OCI-M2 (cell line): ENCODE results near the gene SRSF4.
"Not testable (repeated sequence)": the region's sequence is repeated elsewhere in the genome, so short reads cannot be mapped to it uniquely, and the experiment has no call there.

Source experiments
- DNase-seq: peaks from one replicate; lab custom pipeline; 2025; ENCODE audit not compliant: unreplicated experiment; lab: John Stamatoyannopoulos, UW

SRSF4 gene

GRCh38 chr1:29181413-29182225 lies at the start of gene SRSF4:
Gene SRSF4 (minus strand): TSS chr1:29181900. CDS start chr1:29181752, 148 bp downstream.
- DNase-seq = peak; percentile 80

GRCh38 chr1:29230553-29231378 lies 49.1 kb upstream of the SRSF4 start, which contains the start of gene MECR:
Gene MECR (minus strand): TSS chr1:29230934. CDS start chr1:29230906, 28 bp downstream.
- peak; percentile 53 for DNase-seq

GRCh38 chr1:29230204-29230552 lies 48.5 kb upstream of the SRSF4 start:
- no peak for DNase-seq

GRCh38 chr1:29227511-29227910 lies 45.8 kb upstream of the SRSF4 start:
- no peak for DNase-seq

- DNase-seq = no peak
These were observed 43.7 kb upstream of the SRSF4 start for GRCh38 chr1:29225361-29225760.

- no peak for DNase-seq
These were observed 42.7 kb upstream of the SRSF4 start for GRCh38 chr1:29224356-29224837.

- DNase-seq = no peak
These were observed 41.8 kb upstream of the SRSF4 start for GRCh38 chr1:29223521-29223920.

GRCh38 chr1:29222686-29223085 lies 41.0 kb upstream of the SRSF4 start:
- DNase-seq = no peak

GRCh38 chr1:29222260-29222659 lies 40.6 kb upstream of the SRSF4 start:
- not testable (repeated sequence) for DNase-seq

- DNase-seq = no peak
These were observed 39.6 kb upstream of the SRSF4 start for GRCh38 chr1:29221296-29221695.

- no peak for DNase-seq
These were observed 36.5 kb upstream of the SRSF4 start for GRCh38 chr1:29218223-29218622.

- DNase-seq = no peak
These were observed 35.9 kb upstream of the SRSF4 start for GRCh38 chr1:29217633-29218032.

- DNase-seq = no peak
These were observed 31.4 kb upstream of the SRSF4 start for GRCh38 chr1:29213055-29213454.

GRCh38 chr1:29211086-29212030 lies 29.7 kb upstream of the SRSF4 start:
- DNase-seq = no peak

GRCh38 chr1:29210278-29211085 lies 28.8 kb upstream of the SRSF4 start:
- no peak for DNase-seq

GRCh38 chr1:29209173-29209572 lies 27.5 kb upstream of the SRSF4 start:
- DNase-seq = no peak

- DNase-seq = no peak
These were observed 26.7 kb upstream of the SRSF4 start for GRCh38 chr1:29208442-29208841.

GRCh38 chr1:29202584-29203340 lies 21.1 kb upstream of the SRSF4 start:
- DNase-seq = peak; percentile 86

GRCh38 chr1:29202053-29202452 lies 20.4 kb upstream of the SRSF4 start:
- DNase-seq = no peak
